ENCODE data around the gene CYP4F22.

Gene CYP4F22

GRCh38 chr19:15508035-15508710 lies at the start of gene CYP4F22:
Gene CYP4F22 (plus strand): TSS chr19:15508525. CDS start chr19:15525337, 16,812 bp downstream.
- DNase-seq (ENCODE audit: low read depth): no peak
- no peak for TF ChIP-seq CTCF (IDR thresholded peaks at IDR 0.05; ENCODE audit: low read length, missing control alignments)
- H3K4me3 ChIP-seq (replicated peaks; ENCODE audit: low read depth, low read length): no peak within 1 kb of the TSS

GRCh38 chr19:15461694-15462093 lies 46.6 kb upstream of the CYP4F22 start:
- TF ChIP-seq CTCF (IDR thresholded peaks at IDR 0.05; ENCODE audit: low read length, missing control alignments): no peak
- DNase-seq (ENCODE audit: low read depth): no peak
- H3K4me3 ChIP-seq (replicated peaks; ENCODE audit: low read depth, low read length): no peak overlapping the region

- TF ChIP-seq CTCF (IDR thresholded peaks at IDR 0.05; ENCODE audit: low read length, missing control alignments): no peak
- no peak overlapping the region for H3K4me3 ChIP-seq (replicated peaks; ENCODE audit: low read depth, low read length)
- DNase-seq (ENCODE audit: low read depth): no peak
Measured at GRCh38 chr19:15463861-15464371, 44.4 kb upstream of the CYP4F22 start.

GRCh38 chr19:15464394-15465385 lies 43.6 kb upstream of the CYP4F22 start, which contains the start of gene RASAL3:
Gene RASAL3 (minus strand): TSS chr19:15464544. CDS start chr19:15464358, 186 bp downstream.
- peak; percentile 32 for DNase-seq (ENCODE audit: low read depth)
- no peak for TF ChIP-seq CTCF (IDR thresholded peaks at IDR 0.05; ENCODE audit: low read length, missing control alignments)
- no peak within 1 kb of the TSS for H3K4me3 ChIP-seq (replicated peaks; ENCODE audit: low read depth, low read length)

- no peak overlapping the region for H3K4me3 ChIP-seq (replicated peaks; ENCODE audit: low read depth, low read length)
- no peak for TF ChIP-seq CTCF (IDR thresholded peaks at IDR 0.05; ENCODE audit: low read length, missing control alignments)
- peak; percentile 87 for DNase-seq (ENCODE audit: low read depth)
Measured at GRCh38 chr19:15466851-15467733, 41.2 kb upstream of the CYP4F22 start.

GRCh38 chr19:15467734-15468214 lies 40.6 kb upstream of the CYP4F22 start:
- no peak for DNase-seq (ENCODE audit: low read depth)
- H3K4me3 ChIP-seq (replicated peaks; ENCODE audit: low read depth, low read length): no peak overlapping the region
- no peak for TF ChIP-seq CTCF (IDR thresholded peaks at IDR 0.05; ENCODE audit: low read length, missing control alignments)

Measured in fibroblast of pulmonary artery (primary cell).